A549 treated with CORT108297 at 1 μM for 4 hours (cell line): ENCODE results near the gene HSD17B7. TPM values are rescaled to one million over a fixed set of nuclear protein-coding genes. Genes with fewer than 3 reads are reported as not detected.

ENCODE experiments used
- total RNA-seq: library from RNA; stranded (reverse); fragments of 200-300 nt; extraction: Qiagen RNA extraction; gene quantifications from 5 replicates; pipeline ENCODE4 v1.2.3, GENCODE V29; 2022

Gene HSD17B7, protein sequence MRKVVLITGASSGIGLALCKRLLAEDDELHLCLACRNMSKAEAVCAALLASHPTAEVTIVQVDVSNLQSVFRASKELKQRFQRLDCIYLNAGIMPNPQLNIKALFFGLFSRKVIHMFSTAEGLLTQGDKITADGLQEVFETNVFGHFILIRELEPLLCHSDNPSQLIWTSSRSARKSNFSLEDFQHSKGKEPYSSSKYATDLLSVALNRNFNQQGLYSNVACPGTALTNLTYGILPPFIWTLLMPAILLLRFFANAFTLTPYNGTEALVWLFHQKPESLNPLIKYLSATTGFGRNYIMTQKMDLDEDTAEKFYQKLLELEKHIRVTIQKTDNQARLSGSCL
- 8.0 to 10.9 TPM (median 9.5 TPM) in 5 replicates for total RNA-seq

DNA sequence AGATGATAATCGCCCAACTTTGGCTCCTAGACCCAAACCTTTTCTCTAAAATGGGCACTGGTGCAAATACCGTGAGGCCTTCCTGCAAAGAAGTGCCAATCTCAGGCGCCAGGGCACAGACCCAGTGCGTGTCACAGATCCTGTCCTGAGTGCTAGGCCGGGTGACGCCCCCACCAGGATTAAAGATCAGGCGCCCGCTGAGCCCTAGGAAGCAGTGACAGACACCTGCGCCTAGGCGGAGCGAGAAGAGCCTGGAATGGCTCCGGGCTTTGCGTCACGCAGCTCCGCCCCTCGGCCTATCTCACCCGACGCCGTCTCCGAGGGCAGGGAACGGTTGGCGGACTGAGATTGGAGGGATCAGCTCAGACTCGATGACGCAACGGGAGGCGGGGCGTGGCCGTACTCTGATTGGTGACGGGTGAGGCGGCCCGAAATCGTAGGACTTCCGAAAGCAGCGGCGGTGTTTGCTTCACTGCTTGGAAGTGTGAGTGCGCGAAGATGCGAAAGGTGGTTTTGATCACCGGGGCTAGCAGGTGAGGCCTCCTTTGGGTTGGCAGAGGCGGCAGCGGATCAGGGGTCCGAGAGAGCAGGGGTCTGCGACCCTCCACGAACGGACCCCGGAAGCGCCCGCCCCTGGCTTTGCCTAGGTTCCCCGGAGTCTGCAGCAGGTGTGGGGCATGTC lies at the start of gene HSD17B7:
Gene HSD17B7 (plus strand): TSS at position 400 of the 682 bp plus-strand sequence. CDS start 99 bp downstream, at position 499.

DNA sequence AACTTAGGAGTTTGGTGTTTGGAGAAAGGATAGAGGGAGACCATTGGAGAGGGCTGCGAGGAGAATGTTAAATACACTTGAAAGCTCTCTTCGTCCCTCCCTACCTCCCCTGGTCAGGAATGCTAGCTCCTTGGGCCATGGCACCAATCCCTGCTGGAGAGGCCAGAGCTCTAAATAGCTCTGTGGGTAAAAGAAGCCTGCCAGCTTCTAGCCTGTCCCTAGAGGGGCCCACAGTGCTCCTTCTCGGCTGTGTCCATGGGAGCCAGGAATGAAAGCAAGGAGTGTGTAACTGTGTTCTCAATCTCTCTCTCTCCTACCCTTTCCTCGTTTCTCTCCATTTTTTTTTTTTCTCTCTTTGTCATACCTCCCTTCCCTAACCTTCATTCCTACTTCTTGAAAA lies 70.6 kb downstream of the HSD17B7 start, which contains the start of gene CCDC190:
Gene CCDC190 (minus strand): TSS at position 75 of the 400 bp plus-strand sequence. CDS start 1,529 bp downstream, outside the sequence.

Other genes starting within 250 kb of the HSD17B7 start
- 26.1 to 38.9 TPM (median 28.0 TPM) in 5 replicates for gene UAP1, start 229.0 kb upstream of the HSD17B7 start, total RNA-seq
- gene DDR2, start 158.2 kb upstream of the HSD17B7 start, total RNA-seq = 0.25 to 0.42 TPM (median 0.37 TPM) in 5 replicates
- not detected in 5 replicates for gene CCDC190, start 70.5 kb downstream of the HSD17B7 start, total RNA-seq